NCI-H2081 (cell line): ENCODE data around the gene NOM1.
"Not testable (repeated sequence)": the region's sequence is repeated elsewhere in the genome, so short reads cannot be mapped to it uniquely, and the experiment has no call there.

ENCODE experiments used
- DNase-seq, 2 experiments: peaks; one replicate each; lab custom pipeline; 2025; lab: John Stamatoyannopoulos, UW

Gene NOM1, protein sequence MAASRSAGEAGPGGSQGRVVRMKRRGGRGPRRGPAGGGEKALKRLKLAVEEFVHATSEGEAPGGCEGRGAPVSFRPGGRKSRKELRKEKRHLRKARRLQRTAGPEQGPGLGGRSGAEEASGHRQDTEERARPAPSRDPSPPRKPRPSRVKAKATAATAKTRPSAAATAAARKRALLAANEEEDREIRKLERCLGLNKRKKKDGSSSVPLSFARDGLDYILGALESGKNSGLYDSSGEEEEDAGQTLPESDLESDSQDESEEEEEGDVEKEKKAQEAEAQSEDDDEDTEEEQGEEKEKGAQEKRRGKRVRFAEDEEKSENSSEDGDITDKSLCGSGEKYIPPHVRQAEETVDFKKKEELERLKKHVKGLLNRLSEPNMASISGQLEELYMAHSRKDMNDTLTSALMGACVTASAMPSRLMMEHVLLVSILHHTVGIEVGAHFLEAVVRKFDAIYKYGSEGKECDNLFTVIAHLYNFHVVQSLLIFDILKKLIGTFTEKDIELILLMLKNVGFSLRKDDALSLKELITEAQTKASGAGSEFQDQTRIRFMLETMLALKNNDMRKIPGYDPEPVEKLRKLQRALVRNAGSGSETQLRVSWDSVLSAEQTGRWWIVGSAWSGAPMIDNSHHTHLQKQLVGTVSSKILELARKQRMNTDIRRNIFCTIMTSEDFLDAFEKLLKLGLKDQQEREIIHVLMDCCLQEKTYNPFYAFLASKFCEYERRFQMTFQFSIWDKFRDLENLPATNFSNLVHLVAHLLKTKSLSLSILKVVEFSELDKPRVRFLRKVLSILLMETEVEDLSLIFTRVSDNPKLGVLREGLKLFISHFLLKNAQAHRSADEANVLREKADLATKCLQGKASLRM

DNA sequence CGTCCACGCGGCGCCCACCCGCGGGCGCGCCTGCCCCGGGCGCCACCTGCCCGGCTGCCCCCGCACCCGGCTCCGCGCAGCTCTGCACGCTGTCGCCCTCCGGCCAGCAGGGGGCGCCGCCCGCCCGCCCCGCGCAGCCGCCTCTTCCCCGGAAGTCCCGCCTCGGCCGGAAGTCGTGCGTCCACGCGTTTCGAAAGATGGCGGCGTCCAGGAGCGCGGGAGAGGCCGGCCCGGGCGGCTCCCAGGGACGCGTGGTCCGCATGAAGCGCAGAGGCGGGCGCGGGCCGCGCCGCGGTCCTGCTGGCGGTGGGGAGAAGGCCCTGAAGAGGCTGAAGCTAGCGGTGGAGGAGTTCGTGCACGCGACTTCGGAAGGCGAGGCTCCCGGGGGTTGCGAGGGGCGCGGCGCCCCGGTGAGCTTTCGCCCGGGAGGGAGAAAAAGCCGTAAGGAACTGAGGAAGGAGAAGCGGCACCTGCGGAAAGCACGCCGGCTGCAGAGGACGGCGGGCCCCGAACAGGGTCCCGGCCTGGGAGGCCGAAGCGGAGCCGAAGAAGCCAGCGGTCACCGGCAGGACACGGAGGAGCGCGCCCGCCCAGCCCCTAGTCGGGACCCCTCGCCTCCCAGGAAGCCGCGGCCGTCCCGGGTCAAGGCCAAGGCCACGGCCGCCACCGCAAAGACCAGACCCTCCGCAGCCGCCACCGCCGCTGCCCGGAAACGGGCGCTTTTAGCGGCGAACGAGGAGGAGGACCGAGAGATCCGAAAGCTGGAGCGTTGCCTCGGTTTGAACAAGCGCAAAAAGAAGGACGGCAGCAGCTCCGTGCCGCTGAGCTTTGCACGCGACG, at the start of gene NOM1:
TSS of gene NOM1 (plus strand) at position 172 of the 840 bp plus-strand sequence. CDS start at position 198, 26 bp downstream.
- DNase-seq, result peak; percentile 86 to 89

DNA sequence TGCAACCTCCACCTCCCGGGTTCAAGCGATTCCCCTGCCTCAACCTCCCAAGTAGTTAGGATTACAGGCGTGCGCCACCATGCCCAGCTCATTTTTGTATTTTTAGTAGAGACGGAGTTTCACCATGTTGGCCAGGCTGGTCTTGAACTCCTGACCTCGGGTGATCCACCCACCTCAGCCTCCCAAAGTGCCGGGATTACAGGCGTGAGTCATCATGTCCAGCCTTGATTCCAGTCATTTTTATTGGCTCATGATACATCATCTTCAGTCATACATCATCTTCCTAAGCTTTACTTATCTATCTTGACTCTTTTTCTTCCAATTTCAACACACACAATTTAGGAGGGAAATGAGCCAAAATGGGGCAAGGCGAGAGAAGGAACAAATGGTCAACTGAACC, 49.4 kb upstream of the NOM1 start:
- DNase-seq, result not testable (repeated sequence)

- no peak for DNase-seq
These were observed 46.1 kb upstream of the NOM1 start for GRCh38 chr7:156903232-156903909.

- no peak for DNase-seq
These were observed 43.3 kb upstream of the NOM1 start for GRCh38 chr7:156906200-156906649.

DNA sequence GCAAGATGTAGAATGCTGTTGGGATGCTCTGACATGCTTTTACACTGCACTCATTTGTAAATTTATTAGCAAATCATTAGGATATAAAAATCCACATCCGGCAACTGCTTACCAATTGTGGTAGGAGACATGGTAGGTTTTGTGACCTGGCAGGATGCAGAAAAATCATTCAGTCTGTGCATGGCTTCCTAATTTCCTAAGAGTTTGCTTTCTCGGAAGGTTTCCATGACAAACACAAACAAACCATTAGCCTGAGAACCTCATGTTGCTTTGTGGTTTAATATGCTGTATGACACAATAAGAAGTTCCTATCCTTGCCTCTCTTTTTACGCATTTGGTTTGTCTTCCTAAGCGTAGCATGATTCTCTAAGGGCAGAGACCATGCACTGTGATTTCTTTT, 41.9 kb upstream of the NOM1 start:
- peak in 1 of 2 experiments; percentile 15 for DNase-seq

DNA sequence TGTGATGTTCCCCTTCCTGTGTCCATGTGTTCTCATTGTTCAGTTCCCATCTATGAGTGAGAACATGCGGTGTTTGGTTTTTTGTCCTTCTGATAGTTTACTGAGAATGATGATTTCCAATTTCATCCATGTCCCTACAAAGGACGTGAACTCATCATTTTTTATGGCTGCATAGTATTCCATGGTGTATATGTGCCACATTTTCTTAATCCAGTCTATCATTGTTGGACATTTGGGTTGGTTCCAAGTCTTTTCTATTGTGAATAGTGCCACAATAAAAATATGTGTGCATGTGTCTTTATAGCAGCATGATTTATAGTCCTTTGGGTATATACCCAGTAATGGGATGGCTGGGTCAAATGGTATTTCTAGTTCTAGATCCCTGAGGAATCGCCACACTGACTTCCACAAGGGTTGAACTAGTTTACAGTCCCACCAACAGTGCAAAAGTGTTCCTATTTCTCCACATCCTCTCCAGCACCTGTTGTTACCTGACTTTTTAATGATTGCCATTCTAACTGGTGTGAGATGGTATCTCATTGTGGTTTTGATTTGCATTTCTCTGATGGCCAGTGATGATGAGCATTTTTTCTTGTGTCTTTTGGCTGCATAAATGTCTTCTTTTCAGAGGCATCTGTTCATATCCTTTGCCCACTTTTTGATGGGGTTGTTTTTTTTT, 39.8 kb upstream of the NOM1 start:
- DNase-seq, result not testable (repeated sequence)

DNA sequence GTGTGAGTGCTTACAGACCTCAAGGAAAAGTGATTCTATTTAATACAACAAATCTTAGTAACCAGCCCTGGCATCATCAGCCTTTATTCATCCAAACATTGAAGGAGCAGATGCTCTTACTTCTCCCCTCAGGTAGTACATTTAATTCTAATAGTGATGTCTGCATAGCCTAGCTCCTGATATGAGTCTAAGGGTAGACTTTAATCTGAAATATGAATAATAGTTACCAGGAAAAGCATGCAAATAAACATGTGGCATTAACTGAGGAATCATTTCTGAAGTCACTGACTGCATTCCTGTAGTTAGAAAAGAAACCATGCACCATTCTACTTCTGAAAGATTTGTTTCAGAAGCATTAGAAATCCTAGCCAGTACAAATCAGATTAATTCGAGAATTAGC, 30.9 kb upstream of the NOM1 start:
- DNase-seq, result no peak

GRCh38 chr7:156919132-156919713, 30.3 kb upstream of the NOM1 start:
- DNase-seq, result no peak

DNA sequence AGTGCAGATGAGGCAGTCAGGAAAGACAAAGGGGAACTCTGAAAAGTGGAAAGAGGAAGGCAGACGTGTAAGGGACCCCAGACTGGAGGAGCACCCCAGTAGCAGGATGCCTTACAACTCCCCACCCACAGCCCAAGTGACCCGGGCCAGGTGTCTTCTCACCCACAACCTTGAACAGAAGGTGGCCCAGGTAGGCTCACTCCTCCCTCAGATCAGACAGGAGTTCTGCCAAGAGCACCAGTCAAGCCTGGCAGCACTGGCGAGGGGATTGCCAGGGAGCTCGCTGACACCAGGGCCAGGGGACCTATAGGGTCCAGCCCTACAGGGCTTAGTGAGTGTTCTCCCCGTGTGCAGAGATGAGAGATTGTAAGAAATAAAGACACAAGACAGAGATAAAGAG, 29.4 kb upstream of the NOM1 start:
- DNase-seq, result no peak

DNA sequence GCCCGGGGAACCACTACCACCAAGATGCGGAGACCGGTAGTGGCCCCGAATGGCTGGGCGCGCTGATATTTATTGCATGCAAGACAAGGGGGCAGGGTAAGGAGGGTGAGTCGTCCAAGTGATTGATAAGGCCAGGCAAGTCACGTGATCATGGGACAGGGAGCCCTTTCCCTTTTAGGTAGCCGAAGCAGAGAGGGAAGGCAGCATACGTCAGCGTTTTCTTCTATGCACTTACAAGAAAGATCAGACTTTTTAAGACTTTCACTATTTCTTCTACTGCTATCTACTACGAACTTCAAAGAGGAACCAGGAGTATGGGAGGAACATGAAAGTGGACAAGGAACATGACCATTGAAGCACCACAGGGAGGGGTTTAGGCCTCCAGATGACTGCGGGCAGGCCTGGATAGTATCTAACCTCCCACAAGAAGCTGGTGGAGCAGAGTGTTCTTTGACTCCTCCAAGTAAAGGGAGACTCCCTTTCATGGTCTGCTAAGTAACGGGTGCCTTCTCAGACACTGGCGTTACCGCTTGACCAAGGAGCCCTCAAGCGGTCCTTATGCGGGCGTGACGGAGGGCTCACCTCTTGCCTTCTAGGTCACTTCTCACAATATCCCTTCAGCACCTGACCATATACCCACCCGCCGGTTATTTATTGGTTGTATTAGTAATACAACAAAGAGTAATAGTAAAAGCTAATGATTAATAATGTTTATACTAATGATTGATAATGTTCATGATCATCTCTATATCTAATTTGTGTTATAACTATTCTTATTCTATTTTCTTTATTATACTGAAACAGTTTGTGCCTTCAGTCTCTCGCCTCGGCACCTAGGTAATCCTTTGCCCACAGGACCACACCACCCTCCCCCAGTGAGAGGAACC, 28.8 kb upstream of the NOM1 start:
- not testable (repeated sequence) for DNase-seq

GRCh38 chr7:156922304-156922703, 27.2 kb upstream of the NOM1 start:
- DNase-seq, result not testable (repeated sequence)

- not testable (repeated sequence) for DNase-seq
These were observed 23.7 kb upstream of the NOM1 start for GRCh38 chr7:156925821-156926220.

GRCh38 chr7:156927571-156928405, 21.7 kb upstream of the NOM1 start:
- DNase-seq, result peak in 1 of 2 experiments; percentile 29

GRCh38 chr7:156928406-156928747, 21.1 kb upstream of the NOM1 start:
- no peak for DNase-seq

GRCh38 chr7:156929789-156930539, 19.5 kb upstream of the NOM1 start:
- no peak for DNase-seq

- DNase-seq, result peak; percentile 38 to 85
These were observed 17.5 kb upstream of the NOM1 start for GRCh38 chr7:156932006-156932405.

DNA sequence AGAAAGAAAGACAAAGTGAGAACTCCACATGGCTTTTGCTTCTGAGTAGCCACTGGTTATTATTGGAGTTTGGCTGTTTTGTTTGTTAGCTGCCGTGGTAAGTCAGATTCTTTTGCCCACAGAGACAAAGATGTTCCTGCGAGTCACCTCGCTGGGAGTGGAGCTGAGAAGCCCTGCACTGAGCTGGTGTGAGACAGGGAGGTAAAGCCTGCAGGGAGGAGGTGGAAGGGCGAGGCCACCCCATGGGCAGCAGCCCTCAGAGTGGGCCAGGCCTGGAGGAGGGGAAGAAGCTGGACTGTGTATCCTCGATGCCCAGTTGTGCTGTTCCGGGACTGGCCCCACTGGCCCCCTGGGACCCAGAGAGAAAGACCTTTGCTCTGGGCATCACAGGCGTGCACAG, 14.3 kb upstream of the NOM1 start:
- no peak for DNase-seq

DNA sequence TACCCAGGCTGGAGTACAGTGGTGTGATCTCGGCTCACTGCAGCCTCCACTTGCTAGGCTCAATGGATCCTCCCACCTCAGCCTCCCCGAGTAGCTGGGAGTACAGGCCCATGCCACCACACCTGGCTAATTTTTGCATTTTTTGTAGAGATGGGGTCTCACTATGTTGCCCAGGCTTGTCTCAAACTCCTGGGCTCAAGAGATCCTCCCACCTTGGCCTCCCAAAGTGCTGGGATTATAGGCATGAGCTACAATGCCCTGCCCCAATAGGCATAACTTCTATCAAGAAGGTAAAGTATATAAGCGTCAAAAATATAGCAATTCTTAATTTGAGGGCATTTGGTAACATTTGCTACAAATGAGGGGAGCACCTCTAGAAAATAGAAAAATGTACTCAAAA, 12.7 kb upstream of the NOM1 start:
- DNase-seq, result not testable (repeated sequence)
